Liver (tissue), 9 donors: ENCODE data around the gene SMOC2. TPM values are rescaled to one million over a fixed set of nuclear protein-coding genes. Genes with fewer than 3 reads are reported as not detected.

Experiments used
- DNase-seq: peaks from one replicate; pipeline ENCODE4 v3.0.0-alpha.2; 2017; ENCODE audit warnings: low spot score
- H3K27ac ChIP-seq, 2 donors: one replicate each; pipeline ENCODE4 v1.7.0; 2013; ENCODE audit warnings: inconsistent platforms in 2 of 2, low read length in 2 of 2, control low read depth in 1 of 2, low read depth in 1 of 2, mild to moderate bottlenecking in 1 of 2
- H3K27me3 ChIP-seq, 4 donors: one replicate each; pipeline versions ENCODE4 v1.6.1 to v1.7.0; 2013; ENCODE audit warnings: low read length in 3 of 4, inconsistent platforms in 1 of 4, mild to moderate bottlenecking in 1 of 4, moderate library complexity in 1 of 4; ENCODE audit not compliant: control insufficient read depth in 4 of 4, insufficient read depth in 4 of 4
- H3K36me3 ChIP-seq, 4 donors: one replicate each; pipeline versions ENCODE4 v1.6.1 to v1.7.0; 2013; ENCODE audit warnings: low read length in 3 of 4, mild to moderate bottlenecking in 3 of 4, low read depth in 1 of 4, moderate library complexity in 1 of 4; ENCODE audit not compliant: control insufficient read depth in 4 of 4, insufficient read depth in 3 of 4
- H3K4me1 ChIP-seq, 4 donors: one replicate each; pipeline versions ENCODE4 v1.6.1 to v1.7.0; 2013; ENCODE audit warnings: low read length in 3 of 4, mild to moderate bottlenecking in 3 of 4, moderate library complexity in 1 of 4; ENCODE audit not compliant: control insufficient read depth in 4 of 4, insufficient read depth in 4 of 4
- H3K4me3 ChIP-seq, 3 donors: one replicate each; pipeline versions ENCODE4 v1.6.1 to v1.7.0; 2013; ENCODE audit warnings: low read length in 3 of 3, control low read depth in 1 of 3, low read depth in 1 of 3, mild to moderate bottlenecking in 1 of 3
- H3K9ac ChIP-seq, 2 donors: one replicate each; pipeline ENCODE4 v1.7.0; 2013; ENCODE audit warnings: low read length in 2 of 2, mild to moderate bottlenecking in 2 of 2, moderate library complexity in 2 of 2, control low read depth in 1 of 2, low read depth in 1 of 2
- H3K9me3 ChIP-seq, 4 donors: one replicate each; pipeline versions ENCODE4 v1.6.1 to v1.7.0; 2013; ENCODE audit warnings: low read length in 3 of 4; ENCODE audit not compliant: control insufficient read depth in 4 of 4
- ATF3 ChIP-seq: IDR thresholded peaks from 2 replicates; pipeline ENCODE4 v1.6.1; 2016; ENCODE audit warnings: antibody characterized with exemption
- EGR1 ChIP-seq, 2 donors: IDR thresholded peaks; 2 replicates each; pipeline ENCODE4 v1.6.1; 2016 to 2018; ENCODE audit warnings: antibody characterized with exemption in 2 of 2, low read depth in 2 of 2
- FOXA1 ChIP-seq: IDR thresholded peaks from 2 replicates; pipeline ENCODE4 v1.6.1; 2016; ENCODE audit warnings: antibody characterized with exemption
- FOXA2 ChIP-seq: IDR thresholded peaks from 2 replicates; pipeline ENCODE4 v1.6.1; 2016; ENCODE audit warnings: antibody characterized with exemption
- HNF4A ChIP-seq, 2 donors: conservative IDR thresholded peaks; 2 replicates each; pipeline ENCODE4 v1.6.1; 2016; ENCODE audit warnings: antibody characterized with exemption in 2 of 2, mild to moderate bottlenecking in 2 of 2
- HNF4G ChIP-seq: IDR thresholded peaks from 2 replicates; pipeline ENCODE4 v1.6.1; 2016; ENCODE audit warnings: antibody characterized with exemption
- JUND ChIP-seq, 2 donors: IDR thresholded peaks; 2 replicates each; pipeline ENCODE4 v1.6.1; 2016; ENCODE audit warnings: antibody characterized with exemption in 2 of 2
- NR2F2 ChIP-seq: IDR thresholded peaks from 2 replicates; pipeline ENCODE4 v1.6.1; 2016; ENCODE audit warnings: antibody characterized with exemption
- RAD21 ChIP-seq, 2 donors: IDR thresholded peaks; 2 replicates each; pipeline ENCODE4 v1.6.1; 2016; ENCODE audit warnings: antibody characterized with exemption in 2 of 2, mild to moderate bottlenecking in 2 of 2
- REST ChIP-seq: IDR thresholded peaks from 2 replicates; pipeline ENCODE4 v1.6.1; 2016; ENCODE audit warnings: antibody characterized with exemption, mild to moderate bottlenecking
- RXRA ChIP-seq, 2 donors: IDR thresholded peaks; 2 replicates each; pipeline ENCODE4 v1.6.1; 2017 to 2018; ENCODE audit warnings: antibody characterized with exemption in 2 of 2, mild to moderate bottlenecking in 1 of 2
- SP1 ChIP-seq: IDR thresholded peaks from 2 replicates; pipeline ENCODE4 v1.6.1; 2018; ENCODE audit warnings: antibody characterized with exemption, mild to moderate bottlenecking
- TAF1 ChIP-seq: conservative IDR thresholded peaks from 2 replicates; pipeline ENCODE4 v1.6.1; 2016; ENCODE audit warnings: antibody characterized with exemption, mild to moderate bottlenecking
- YY1 ChIP-seq: IDR thresholded peaks from 2 replicates; pipeline ENCODE4 v1.6.1; 2016; ENCODE audit warnings: antibody characterized with exemption, mild to moderate bottlenecking
- ZBTB33 ChIP-seq: IDR thresholded peaks from 2 replicates; pipeline ENCODE4 v1.6.1; 2016; ENCODE audit warnings: antibody characterized with exemption
- WGBS: extraction: QIAGEN DNeasy Blood & Tissue Kit; methylation state at CpG from one replicate; pipeline ENCODE4 v1.1.7; 2013; 5-methylcytosine and 5-hydroxymethylcytosine counted together
- polyA plus RNA-seq, 2 donors: library from polyadenylated mRNA; stranded (reverse) in 1 of 2; unstranded in 1 of 2; fragments of 200-250 nt in 1 of 2; fragments of >200 nt in 1 of 2; fragmentation: Nextera tagmentation in 1 of 2; extraction: Ambion mirVana in 1 of 2; gene quantifications; one replicate each; pipeline versions ENCODE4 v1.2.1 to v1.2.3, GENCODE V29; 2013 to 2015
- total RNA-seq, 2 donors: library from RNA; depleted of rRNA; stranded (reverse); fragments of >200 nt; gene quantifications; one replicate each; pipeline ENCODE4 v1.2.3, GENCODE V29; 2014
- TF ChIP-seq, protein P1 (sequence below): IDR thresholded peaks from 2 replicates; pipeline ENCODE4 v1.6.1; 2016; ENCODE audit warnings: antibody characterized with exemption
- TF ChIP-seq, protein P2 (sequence below): fragments of 150-350 bp; IDR thresholded peaks from 2 replicates; pipeline ENCODE4 v1.5.1; 2017; ENCODE audit warnings: improper control_type of control experiment, low read depth, low read length; ENCODE audit not compliant: missing input control
- donor health status: healthy.
- donor health status: healthy.
- donor health status: healthy.
- donor health status: healthy.
- donor health status: healthy.

SMOC2 gene
- total and polyA plus RNA-seq, 4 donors = 0.23 to 1.9 (median 1.1) TPM

DNA sequence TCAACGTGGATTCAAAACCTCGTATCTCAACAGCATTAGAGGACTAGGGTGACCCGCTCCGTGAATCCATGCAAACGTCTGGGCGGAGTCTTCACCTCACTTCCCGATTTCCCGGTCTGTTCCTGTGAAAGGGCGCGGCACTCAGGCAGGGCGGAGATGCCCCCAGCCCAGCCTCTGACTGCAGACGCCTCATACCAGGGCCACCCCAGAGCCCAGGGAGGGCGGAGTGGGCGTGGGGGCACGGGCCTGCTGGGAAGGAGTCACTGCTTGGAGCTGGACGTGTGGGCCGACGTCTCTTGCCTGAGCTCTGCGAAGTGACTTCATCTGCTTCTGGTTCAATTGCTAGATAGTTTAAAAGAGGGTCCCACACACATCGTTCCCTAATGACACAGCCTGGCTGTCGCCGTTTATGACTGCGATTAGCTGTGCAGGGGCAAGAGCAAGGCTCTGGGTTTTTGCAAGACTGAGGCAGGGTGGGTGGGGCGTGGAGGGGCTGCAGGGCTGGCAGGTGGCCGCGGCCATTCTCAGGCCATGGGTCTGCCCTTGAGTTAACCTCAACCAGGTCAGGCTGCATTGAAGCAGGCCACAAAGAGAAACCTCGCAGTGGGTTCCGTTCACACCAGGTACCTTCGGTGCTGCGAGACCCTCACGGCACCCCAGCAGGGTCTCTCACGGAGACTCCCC lies 15.0 kb downstream of the SMOC2 start:
- 84% methylated on average over 32 of the region's 32 CpGs for WGBS
- no peak for TF ChIP-seq HNF4G
- TF ChIP-seq FOXA2 = no peak
- no peak for TF ChIP-seq RAD21 (IDR thresholded peaks at IDR 0.05)
- no peak for TF ChIP-seq HNF4A (conservative IDR thresholded peaks at IDR 0.05)
- no peak for TF ChIP-seq ZBTB33
- TF ChIP-seq JUND (IDR thresholded peaks at IDR 0.05) = no peak
- no peak for TF ChIP-seq FOXA1
- no peak for TF ChIP-seq NR2F2
- no peak for TF ChIP-seq ATF3
- no peak for TF ChIP-seq SP1
- TF ChIP-seq TAF1 = no peak
- no peak for TF ChIP-seq REST
- TF ChIP-seq EGR1 (IDR thresholded peaks at IDR 0.05; ENCODE audit: low read depth in 2 of 2) = no peak
- TF ChIP-seq, protein P1, sequence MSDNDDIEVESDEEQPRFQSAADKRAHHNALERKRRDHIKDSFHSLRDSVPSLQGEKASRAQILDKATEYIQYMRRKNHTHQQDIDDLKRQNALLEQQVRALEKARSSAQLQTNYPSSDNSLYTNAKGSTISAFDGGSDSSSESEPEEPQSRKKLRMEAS = no peak
- no peak for TF ChIP-seq YY1
- no peak for TF ChIP-seq RXRA (IDR thresholded peaks at IDR 0.05)
- TF ChIP-seq, protein P2, sequence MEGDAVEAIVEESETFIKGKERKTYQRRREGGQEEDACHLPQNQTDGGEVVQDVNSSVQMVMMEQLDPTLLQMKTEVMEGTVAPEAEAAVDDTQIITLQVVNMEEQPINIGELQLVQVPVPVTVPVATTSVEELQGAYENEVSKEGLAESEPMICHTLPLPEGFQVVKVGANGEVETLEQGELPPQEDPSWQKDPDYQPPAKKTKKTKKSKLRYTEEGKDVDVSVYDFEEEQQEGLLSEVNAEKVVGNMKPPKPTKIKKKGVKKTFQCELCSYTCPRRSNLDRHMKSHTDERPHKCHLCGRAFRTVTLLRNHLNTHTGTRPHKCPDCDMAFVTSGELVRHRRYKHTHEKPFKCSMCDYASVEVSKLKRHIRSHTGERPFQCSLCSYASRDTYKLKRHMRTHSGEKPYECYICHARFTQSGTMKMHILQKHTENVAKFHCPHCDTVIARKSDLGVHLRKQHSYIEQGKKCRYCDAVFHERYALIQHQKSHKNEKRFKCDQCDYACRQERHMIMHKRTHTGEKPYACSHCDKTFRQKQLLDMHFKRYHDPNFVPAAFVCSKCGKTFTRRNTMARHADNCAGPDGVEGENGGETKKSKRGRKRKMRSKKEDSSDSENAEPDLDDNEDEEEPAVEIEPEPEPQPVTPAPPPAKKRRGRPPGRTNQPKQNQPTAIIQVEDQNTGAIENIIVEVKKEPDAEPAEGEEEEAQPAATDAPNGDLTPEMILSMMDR = no peak
- no peaks in the 10 kb centered on the region for H3K9me3 ChIP-seq
- no peak for DNase-seq
- H3K4me3 ChIP-seq = no peak overlapping the region
- no peaks in the 10 kb centered on the region for H3K36me3 ChIP-seq
- peaks cover 0 to 5% (median 0%) of the 10 kb centered on the region in 4 donors for H3K27me3 ChIP-seq
- H3K4me1 ChIP-seq = no peaks in the 10 kb centered on the region
- no peak overlapping the region for H3K9ac ChIP-seq
- no peak overlapping the region for H3K27ac ChIP-seq
